Measurements from ENCODE around the gene POLR2L.

Gene POLR2L

GRCh38 chr11:794013-794765 lies 48.1 kb downstream of the POLR2L start:
- no peak for DNase-seq (ENCODE audit: low read depth)

GRCh38 chr11:793556-793955 lies 48.8 kb downstream of the POLR2L start:
- DNase-seq (ENCODE audit: low read depth), result no peak

GRCh38 chr11:792873-793272 lies 49.5 kb downstream of the POLR2L start:
- no peak for DNase-seq (ENCODE audit: low read depth)

GRCh38 chr11:792535-792821 lies 49.9 kb downstream of the POLR2L start:
- no peak for DNase-seq (ENCODE audit: low read depth)

- DNase-seq (ENCODE audit: low read depth), result no peak
Measured at GRCh38 chr11:791658-792534, 50.4 kb downstream of the POLR2L start.

- DNase-seq (ENCODE audit: low read depth), result no peak
Measured at GRCh38 chr11:790721-791564, 51.4 kb downstream of the POLR2L start.

- DNase-seq (ENCODE audit: low read depth), result peak; percentile 40
Measured at GRCh38 chr11:789943-790342, 52.4 kb downstream of the POLR2L start, which contains the start of gene CEND1. Gene CEND1, minus strand, starts transcription at chr11:790090. Its CDS starts 1,514 bp downstream, at chr11:788576.

Measured in iris pigment epithelial cell (primary cell).